ENCODE measurements around the gene CEP162. TPM values are rescaled to one million over a fixed set of nuclear protein-coding genes. Genes with fewer than 3 reads are reported as not detected.

CEP162 gene, protein sequence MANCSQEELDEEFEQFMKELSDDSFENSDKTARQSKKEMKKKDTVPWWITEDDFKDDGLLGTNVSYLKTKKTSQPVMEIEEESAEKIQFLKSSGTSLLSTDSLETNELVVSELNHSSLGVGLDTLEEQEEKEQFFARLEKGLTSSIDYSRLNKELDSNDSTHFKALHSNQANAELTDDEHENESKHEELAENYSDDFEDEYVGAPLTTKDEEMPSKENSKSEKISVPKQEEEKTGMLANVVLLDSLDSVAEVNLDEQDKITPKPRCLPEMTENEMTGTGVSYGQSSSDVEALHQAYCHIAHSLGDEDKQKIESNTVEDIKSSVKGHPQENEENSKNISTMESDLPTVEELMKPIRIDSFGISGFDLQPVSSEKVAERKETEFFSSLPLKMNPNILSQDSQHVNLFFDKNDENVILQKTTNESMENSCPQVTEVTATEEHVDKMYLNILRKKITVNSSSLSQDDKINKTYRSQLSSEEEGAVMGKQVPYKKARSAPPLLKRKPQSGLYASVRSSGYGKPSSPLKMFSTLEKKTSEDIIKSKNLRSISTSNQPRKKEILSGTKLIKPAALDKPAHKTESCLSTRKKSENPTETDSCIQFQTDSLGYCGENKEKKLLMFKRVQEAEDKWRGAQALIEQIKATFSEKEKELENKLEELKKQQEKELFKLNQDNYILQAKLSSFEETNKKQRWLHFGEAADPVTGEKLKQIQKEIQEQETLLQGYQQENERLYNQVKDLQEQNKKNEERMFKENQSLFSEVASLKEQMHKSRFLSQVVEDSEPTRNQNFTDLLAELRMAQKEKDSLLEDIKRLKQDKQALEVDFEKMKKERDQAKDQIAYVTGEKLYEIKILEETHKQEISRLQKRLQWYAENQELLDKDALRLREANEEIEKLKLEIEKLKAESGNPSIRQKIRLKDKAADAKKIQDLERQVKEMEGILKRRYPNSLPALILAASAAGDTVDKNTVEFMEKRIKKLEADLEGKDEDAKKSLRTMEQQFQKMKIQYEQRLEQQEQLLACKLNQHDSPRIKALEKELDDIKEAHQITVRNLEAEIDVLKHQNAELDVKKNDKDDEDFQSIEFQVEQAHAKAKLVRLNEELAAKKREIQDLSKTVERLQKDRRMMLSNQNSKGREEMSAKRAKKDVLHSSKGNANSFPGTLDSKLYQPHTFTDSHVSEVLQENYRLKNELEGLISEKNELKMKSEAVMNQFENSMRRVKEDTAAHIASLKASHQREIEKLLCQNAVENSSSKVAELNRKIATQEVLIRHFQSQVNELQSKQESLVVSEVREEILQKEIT (N-terminal part only)
- total RNA-seq (2021; fragmentation: NEBNext Ultra II Directional; extraction: Animal tissue kit (Norgen Biotek cat#: 25700)): 10.4 and 10.6 TPM in 2 replicates
- polyA plus RNA-seq (2011; rRNA removed): 0.72 and 1.3 TPM in 2 replicates
- polyA plus RNA-seq (2011; cell fraction: cytosol; rRNA removed): 2.3 TPM
- 1.4 TPM for polyA plus RNA-seq (2011; cell fraction: nucleus; rRNA removed)
- 3.5 to 9.6 TPM (median 4.5 TPM) in 4 replicates for polyA plus RNA-seq (2012, experiment 1 of 2)
- polyA plus RNA-seq (2012, experiment 2 of 2): 0.26 TPM
- polyA plus RNA-seq (2013, experiment 1 of 2): 7.1 TPM
- polyA plus RNA-seq (2013, experiment 2 of 2): 6.4 TPM
- 1.5 and 3.6 TPM in 2 replicates for polyA minus RNA-seq (2011; rRNA and poly(A)+ RNA removed)
- 1.5 TPM for polyA minus RNA-seq (2011; cell fraction: cytosol; rRNA and poly(A)+ RNA removed)
- polyA minus RNA-seq (2011; cell fraction: nucleus; rRNA and poly(A)+ RNA removed): 10.7 TPM
- long read RNA-seq, experiment 1, partial matches to known transcripts: 2 of 3 reads
- long read RNA-seq, experiment 1, other reads (novel, unspliced or antisense): 0 of 3 reads
- long read RNA-seq, experiment 2, full-length matches to known transcripts: 1 of 6 reads
- long read RNA-seq, experiment 2, partial matches to known transcripts: 2 of 6 reads
- long read RNA-seq, experiment 2, other reads (novel, unspliced or antisense): 3 of 6 reads

DNA sequence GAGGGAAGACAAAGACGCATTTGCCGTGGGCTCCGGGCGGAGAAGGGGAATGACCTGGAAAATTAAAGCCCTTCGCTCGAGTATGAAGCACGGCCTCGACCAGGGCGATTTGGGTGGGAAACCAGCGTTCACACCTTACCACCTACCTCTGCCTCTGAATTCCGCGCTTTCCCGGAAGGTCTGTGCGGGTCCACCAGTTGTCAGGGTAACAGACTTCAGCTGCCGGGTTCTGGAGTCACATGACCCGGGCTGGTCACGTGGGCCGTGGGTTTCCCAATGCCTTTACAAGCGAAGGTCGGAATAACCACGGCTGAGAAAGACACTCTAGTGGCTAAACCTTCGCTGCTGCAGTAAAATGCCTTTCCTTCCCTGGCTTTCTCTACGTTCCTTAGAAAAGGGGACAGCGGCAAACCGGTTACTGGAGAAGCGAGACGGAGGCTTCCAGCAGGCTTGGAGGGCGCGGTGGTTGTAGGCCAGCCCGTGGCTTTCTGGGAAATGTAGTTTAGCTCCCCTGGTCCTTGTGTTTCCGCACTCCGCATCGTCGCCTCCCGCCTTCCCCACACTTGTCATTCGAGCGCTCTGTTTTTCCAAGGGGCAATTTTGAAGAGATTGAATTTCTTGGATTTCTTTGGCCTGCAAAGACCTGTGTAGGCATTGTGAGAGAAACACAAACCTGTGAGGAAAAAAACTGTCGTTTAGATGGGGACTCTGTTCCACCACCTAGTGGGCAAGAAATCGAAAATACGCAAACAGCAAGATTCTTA, at the start of gene CEP162:
Gene CEP162 (minus strand): TSS at position 210 of the 764 bp plus-strand sequence. CDS start 1,250 bp downstream, outside the sequence.
- H3K23me2 ChIP-seq (ENCODE audit: low read depth, low read length): peaks cover 10% of the 10 kb centered on the region
- no peak within 1 kb of the TSS for H3K4ac ChIP-seq (replicated peaks; ENCODE audit: insufficient read length, low read depth, low read length)
- H3K4me1 ChIP-seq (replicated peaks in 1 of 4; ENCODE audit: control insufficient read depth in 3 of 4, insufficient read depth in 4 of 4, low read length in 3 of 4): no peaks in the 10 kb centered on the region; a peak in 2 of 7 replicates
- H4K20me1 ChIP-seq (replicated peaks in 1 of 2; ENCODE audit: control insufficient read depth in 1 of 2, insufficient read depth in 2 of 2, low read length in 2 of 2): no peaks in the 10 kb centered on the region
- DNase-seq (ENCODE audit: low read depth in 1 of 2, low spot score in 2 of 2): peak; percentile 36 to 95
- H3K23ac ChIP-seq (ENCODE audit: insufficient read length): no peak within 1 kb of the TSS
- WGBS, 2 experiments (ENCODE audit: extremely low coverage in 1 of 2, insufficient coverage in 1 of 2, insufficient read length in 1 of 2, insufficient replicate concordance in 2 of 2, low coverage in 1 of 2, low lambda C conversion rate in 2 of 2, missing lambda C conversion rate in 1 of 2): 1% methylated on average over 40 of the region's 40 CpGs; no CpG with 5 or more reads in 1 of the 2 experiments
- H3K4me2 ChIP-seq (ENCODE audit: insufficient read depth in 1 of 2, low read depth in 2 of 2, low read length in 2 of 2): peak within 1 kb of the TSS; percentile 86 to 88
- peak within 1 kb of the TSS; percentile 100 for H2AFZ ChIP-seq (ENCODE audit: low read length)
- H2AK5ac ChIP-seq (ENCODE audit: low read depth, low read length): no peak within 1 kb of the TSS
- no peak within 1 kb of the TSS for H2BK15ac ChIP-seq (ENCODE audit: low read length)
- POLR2A ChIA-PET (ENCODE audit: partially characterized antibody): no interaction called here
- H3K27me3 ChIP-seq (replicated peaks in 1 of 4; ENCODE audit: control insufficient read depth in 3 of 4, extremely low read depth in 1 of 4, insufficient read depth in 3 of 4, low read length in 3 of 4): peaks cover 0 to 3% (median 0%) of the 10 kb centered on the region in 4 experiments; a peak in 1 of 7 replicates
- H3K18ac ChIP-seq (ENCODE audit: extremely low read depth, low read length): peak within 1 kb of the TSS; percentile 86
- H4K5ac ChIP-seq (ENCODE audit: insufficient read length, low read depth, low read length): peak within 1 kb of the TSS; percentile 79
- no peak within 1 kb of the TSS; the same call in 1 of the 2 replicates for H2BK12ac ChIP-seq (ENCODE audit: low read depth, low read length)
- H2BK120ac ChIP-seq (replicated peaks; ENCODE audit: low read depth, low read length): no peak within 1 kb of the TSS
- H3K79me1 ChIP-seq (ENCODE audit: low read depth, low read length): no peaks in the 10 kb centered on the region
- H3K14ac ChIP-seq (ENCODE audit: insufficient read length): no peak within 1 kb of the TSS
- H3K56ac ChIP-seq (replicated peaks; ENCODE audit: insufficient read length, low read depth, low read length): no peak within 1 kb of the TSS
- FAIRE-seq: peak; percentile 73
- H4K8ac ChIP-seq (ENCODE audit: extremely low read depth, insufficient read depth, low read length): peak within 1 kb of the TSS; percentile 81; the same call in 1 of the 2 replicates
- CTCF ChIA-PET (ENCODE audit: partially characterized antibody): interaction anchor here (0.6 to 2.4 kb wide), 17 partner anchors 10 to 1095 kb away, joined by 3 to 9 read pairs (median 3); no protein-coding TSS in a partner anchor
- H2BK20ac ChIP-seq (ENCODE audit: low read length): no peak within 1 kb of the TSS
- H3K9me3 ChIP-seq (ENCODE audit: insufficient read depth in 2 of 2, low read depth in 1 of 2, low read length in 1 of 2): no peaks in the 10 kb centered on the region
- 0 out of 2 replicates have a peak within 1 kb of the TSS, but pooled peaks have one; percentile 27 for H3K27ac ChIP-seq (ENCODE audit: low read depth, low read length)
- peak within 1 kb of the TSS; percentile 81 to 100 (median 93) for H3K4me3 ChIP-seq (ENCODE audit: extremely low read depth in 1 of 4, insufficient read depth in 2 of 4, low read depth in 3 of 4, low read length in 4 of 4)
- peaks cover 0 to 3% of the 10 kb centered on the region in 2 experiments; a peak in 1 of 4 replicates for H3K79me2 ChIP-seq (ENCODE audit: control insufficient read depth in 1 of 2, insufficient read depth in 2 of 2, low read length in 2 of 2)
- H3K36me3 ChIP-seq (ENCODE audit: control insufficient read depth in 2 of 4, insufficient read depth in 4 of 4, low read length in 3 of 4): no peaks in the 10 kb centered on the region
- peak within 1 kb of the TSS in 3 of 4 experiments; percentile 64 to 76 (median 69); a peak in 6 of 7 replicates for H3K9ac ChIP-seq (replicated peaks in 1 of 4; ENCODE audit: extremely low read depth in 1 of 4, low read depth in 3 of 4, low read length in 3 of 4)
- no peak within 1 kb of the TSS for H4K91ac ChIP-seq (replicated peaks; ENCODE audit: insufficient read length, low read length)
- H2BK5ac ChIP-seq (ENCODE audit: low read depth, low read length): peak within 1 kb of the TSS; percentile 76
- no peak for TF ChIP-seq TEAD4 (IDR thresholded peaks at IDR 0.05; ENCODE audit: low read depth, low read length)
- TF ChIP-seq SIRT6 (IDR thresholded peaks at IDR 0.05; ENCODE audit: low read length): no peak
- TF ChIP-seq BRCA1 (IDR thresholded peaks at IDR 0.05; ENCODE audit: low read depth, low read length): no peak
- TF ChIP-seq POLR2A (IDR thresholded peaks at IDR 0.05; ENCODE audit: control extremely low read depth in 1 of 2, low read depth in 2 of 2, low read length in 2 of 2): no peak; a peak in 1 of 3 replicates

Data from H1 (cell line).